AG09319 (cell line): ENCODE data around the gene MMP24.
"Not testable (repeated sequence)": the region's sequence is repeated elsewhere in the genome, so short reads cannot be mapped to it uniquely, and the experiment has no call there.

Experiments used
- DNase-seq: peaks from one replicate; pipeline ENCODE4 v3.0.0-alpha.2; 2010; ENCODE audit warnings: low read depth; ENCODE audit errors: extremely low read depth
- CTCF ChIP-seq: IDR thresholded peaks from 2 replicates; pipeline ENCODE4 v1.5.1; 2011; ENCODE audit warnings: low read depth, mild to moderate bottlenecking, inconsistent platforms, low read length, moderate library complexity

Gene MMP24

GRCh38 chr20:35306931-35307517, 80.5 kb downstream of the MMP24 start:
- TF ChIP-seq CTCF: peak; percentile 73
- no peak for DNase-seq

- DNase-seq: no peak
- no peak for TF ChIP-seq CTCF
These were observed 81.5 kb downstream of the MMP24 start for GRCh38 chr20:35307666-35308653.

GRCh38 chr20:35311409-35311808, 84.9 kb downstream of the MMP24 start:
- TF ChIP-seq CTCF: no peak
- no peak for DNase-seq

GRCh38 chr20:35311822-35312221, 85.3 kb downstream of the MMP24 start:
- no peak for TF ChIP-seq CTCF
- no peak for DNase-seq

- DNase-seq: peak; percentile 72
- no peak for TF ChIP-seq CTCF
These were observed 85.8 kb downstream of the MMP24 start for GRCh38 chr20:35312318-35312717.

- TF ChIP-seq CTCF: no peak
- no peak for DNase-seq
These were observed 88.5 kb downstream of the MMP24 start for GRCh38 chr20:35314816-35315631.

- not testable (repeated sequence) for DNase-seq
These were observed 89.1 kb downstream of the MMP24 start for GRCh38 chr20:35315632-35316020.
